ENCODE data around the gene SOX8.

- TF ChIP-seq, protein P1, sequence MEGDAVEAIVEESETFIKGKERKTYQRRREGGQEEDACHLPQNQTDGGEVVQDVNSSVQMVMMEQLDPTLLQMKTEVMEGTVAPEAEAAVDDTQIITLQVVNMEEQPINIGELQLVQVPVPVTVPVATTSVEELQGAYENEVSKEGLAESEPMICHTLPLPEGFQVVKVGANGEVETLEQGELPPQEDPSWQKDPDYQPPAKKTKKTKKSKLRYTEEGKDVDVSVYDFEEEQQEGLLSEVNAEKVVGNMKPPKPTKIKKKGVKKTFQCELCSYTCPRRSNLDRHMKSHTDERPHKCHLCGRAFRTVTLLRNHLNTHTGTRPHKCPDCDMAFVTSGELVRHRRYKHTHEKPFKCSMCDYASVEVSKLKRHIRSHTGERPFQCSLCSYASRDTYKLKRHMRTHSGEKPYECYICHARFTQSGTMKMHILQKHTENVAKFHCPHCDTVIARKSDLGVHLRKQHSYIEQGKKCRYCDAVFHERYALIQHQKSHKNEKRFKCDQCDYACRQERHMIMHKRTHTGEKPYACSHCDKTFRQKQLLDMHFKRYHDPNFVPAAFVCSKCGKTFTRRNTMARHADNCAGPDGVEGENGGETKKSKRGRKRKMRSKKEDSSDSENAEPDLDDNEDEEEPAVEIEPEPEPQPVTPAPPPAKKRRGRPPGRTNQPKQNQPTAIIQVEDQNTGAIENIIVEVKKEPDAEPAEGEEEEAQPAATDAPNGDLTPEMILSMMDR (IDR thresholded peaks at IDR 0.05 in 2 of 3, conservative IDR thresholded peaks at IDR 0.05 in 1 of 3; ENCODE audit: borderline replicate concordance in 1 of 3, insufficient read depth in 1 of 3, low read depth in 2 of 3, low read length in 2 of 3) = no peak
- TF ChIP-seq ELF1 (IDR thresholded peaks at IDR 0.05; ENCODE audit: borderline replicate concordance, low read depth) = no peak
- TF ChIP-seq SIN3A (IDR thresholded peaks at IDR 0.05; ENCODE audit: low read depth) = no peak
- no peak for TF ChIP-seq POLR2AphosphoS5 (IDR thresholded peaks at IDR 0.05; ENCODE audit: low read depth, low read length)
These were observed 5.5 kb downstream of the SOX8 start for GRCh38 chr16:986925-987582.
